Heart left ventricle (tissue), 16 donors: ENCODE results near the gene NFKB2. TPM values are rescaled to one million over a fixed set of nuclear protein-coding genes. Genes with fewer than 3 reads are reported as not detected.
A peak's percentile ranks its signal among the peaks of the same experiment; 100 is the strongest.

Source experiments
- ATAC-seq, 4 donors: fragments of 200-7000 bp; cut with Tn5 transposase; one replicate each; pipeline ENCODE4 v1.9.1; 2020 to 2022; ENCODE audit warnings: moderate library complexity in 4 of 4, mild to moderate bottlenecking in 3 of 4, moderate number of reproducible peaks in 1 of 4
- DNase-seq, 5 donors: peaks; one replicate each; pipeline ENCODE4 v3.0.0-alpha.2; 2020
- H3K27ac ChIP-seq, 12 donors: fragments of 200-600 bp; sonication (generic) in 4 of 12; one replicate each; pipeline versions ENCODE4 v1.5.0 to v1.8.0; 2016 to 2022; ENCODE audit warnings: mild to moderate bottlenecking in 2 of 12
- H3K27me3 ChIP-seq, 9 donors: fragments of 200-600 bp; sonication (generic) in 2 of 9; one replicate each; pipeline versions ENCODE4 v1.5.1 to v1.8.0; 2016 to 2022; ENCODE audit warnings: mild to moderate bottlenecking in 3 of 9
- H3K36me3 ChIP-seq, 9 donors: fragments of 200-600 bp; sonication (generic) in 2 of 9; one replicate each; pipeline versions ENCODE4 v1.5.0 to v1.8.0; 2018 to 2022; ENCODE audit warnings: mild to moderate bottlenecking in 2 of 9
- H3K4me1 ChIP-seq, 12 donors: fragments of 200-600 bp; sonication (generic) in 4 of 12; one replicate each; pipeline versions ENCODE4 v1.5.0 to v1.8.0; 2016 to 2022; ENCODE audit warnings: mild to moderate bottlenecking in 3 of 12
- H3K4me3 ChIP-seq, 12 donors: fragments of 200-600 bp; sonication (generic) in 4 of 12; one replicate each; pipeline versions ENCODE4 v1.5.0 to v1.8.0; 2017 to 2022; ENCODE audit warnings: mild to moderate bottlenecking in 9 of 12, moderate library complexity in 4 of 12
- H3K9me3 ChIP-seq, 12 donors: fragments of 200-600 bp; sonication (generic) in 4 of 12; one replicate each; pipeline versions ENCODE4 v1.5.0 to v1.8.0; 2016 to 2022; ENCODE audit warnings: mild to moderate bottlenecking in 1 of 12
- CTCF ChIP-seq, 12 donors: fragments of 200-600 bp; sonication (generic) in 4 of 12; IDR thresholded peaks; one replicate each; pipeline versions ENCODE4 v1.5.0 to v1.8.0; 2018 to 2022; ENCODE audit warnings: antibody characterized with exemption in 12 of 12, mild to moderate bottlenecking in 5 of 12
- POLR2A ChIP-seq, 2 donors: fragments of 450-650 bp; IDR thresholded peaks; one replicate each; pipeline ENCODE4 v1.6.1; 2017; ENCODE audit warnings: antibody characterized with exemption in 2 of 2, mild to moderate bottlenecking in 2 of 2, moderate library complexity in 2 of 2
- WGBS, 4 donors: extraction: QIAGEN DNeasy Blood & Tissue Kit in 2 of 4; methylation state at CpG; one replicate each; pipeline versions ENCODE4 v1.1.5 to v1.1.7; 2013 to 2018; 5-methylcytosine and 5-hydroxymethylcytosine counted together
- intact Hi-C, 10 donors: fragments of 100-400 bp; cut with DNase I; formaldehyde crosslinking; loops; one replicate each; pipeline versions ENCODE4 v1.11.1 to v1.14.2; 2022
- polyA plus RNA-seq, 2 donors: library from polyadenylated mRNA; stranded (reverse); fragments of 200-250 nt; gene quantifications; one replicate each; pipeline ENCODE4 v1.2.3, GENCODE V29; 2013
- total RNA-seq, 9 donors: library from RNA; depleted of rRNA in 2 of 9; stranded (reverse); fragments of >200 nt in 2 of 9; fragmentation: NEBNext Ultra II Directional in 3 of 9; extraction: Animal tissue kit (Norgen Biotek cat#: 25700) in 3 of 9; gene quantifications; one replicate each; pipeline versions ENCODE4 v1.1.0 to v1.2.4, GENCODE V29; 2016 to 2023
- donor health status: ischemic (EF 13 %, LVEDD 7.1; RV severe dilation, severe dysfunction).
- donor health status: healthy with polysubstance abuse.
- donor health status: DM: no; HTN: yes; CAD: no.
- donor health status: DM: no; HTN: no; CAD: no.
- donor health status: ischemic (EF 25% LVEDD 6.9; RV normal size, moderate dysfunction).
- donor health status: ischemic (EF 25% LVEDD 5.7; RV mildly dilated, moderate dysfunction).
- donor health status: healthy.
- donor health status: DM: yes; HTN: yes; CAD: no.
- donor health status: ischemic (EF 35%, LVEDD 5.7; RV mildly dilated, moderate dysfunction).
- donor health status: nonischemic (EF 11% LVEDD 7.7; RV severe dilation, severe dysfunction).
- donor health status: DM: yes; HTN: yes; CAD: no.
- donor health status: PGD.
- donor health status: ischemic (EF 29% LVEDD 5.4; RV normal size, mild dysfunction).
- donor health status: nonischemic (EF 23%, LVEDD 6.1; RV moderate dilation, normal function).

The NFKB2 gene
- total and polyA plus RNA-seq, 11 donors = 9.6 to 50.4 (median 17.2) TPM

DNA sequence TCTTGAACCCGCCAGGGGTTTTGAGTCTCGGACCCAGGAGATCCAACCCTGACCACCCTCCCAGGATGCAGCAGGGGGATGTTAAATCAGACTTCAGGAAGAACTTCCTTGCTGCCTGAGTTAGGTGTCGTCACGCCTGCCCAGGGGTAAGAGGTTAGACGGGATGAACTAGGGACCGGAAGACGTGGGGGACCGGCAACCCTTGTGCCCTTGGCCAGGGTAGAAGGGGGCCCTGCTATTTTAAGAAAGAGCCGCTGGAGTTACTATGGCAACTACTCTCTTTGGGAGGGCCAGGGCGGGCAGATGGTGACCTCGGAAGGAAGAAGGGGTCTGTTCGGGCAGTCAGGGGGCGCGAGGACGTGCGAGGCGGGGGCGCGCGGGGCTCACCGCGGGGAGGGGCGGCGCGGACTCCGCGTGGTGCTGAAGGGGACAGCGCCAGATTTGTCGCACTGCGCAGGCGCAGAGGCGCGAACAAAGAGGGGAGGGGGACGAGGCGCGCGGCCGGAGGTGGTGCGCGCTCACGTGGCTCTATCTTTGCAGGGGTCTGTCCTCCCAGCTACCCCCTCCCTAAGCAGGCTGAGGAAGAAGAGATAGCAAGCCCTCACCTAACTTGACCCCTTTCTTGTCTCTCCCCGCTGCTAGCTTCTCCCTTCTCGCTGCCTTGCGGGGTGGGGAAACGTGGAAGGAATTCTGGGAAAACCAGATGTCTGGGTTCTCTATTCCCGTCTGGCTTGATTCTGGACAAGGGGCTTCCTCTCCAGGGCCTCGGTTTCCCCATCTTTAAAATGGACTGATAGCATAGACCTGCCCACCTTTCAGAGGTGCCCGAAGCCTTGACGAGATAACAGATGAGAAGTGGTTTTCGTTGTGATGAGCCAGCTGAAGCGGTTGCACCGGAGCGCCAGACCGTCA lies 24.0 kb downstream of the NFKB2 start:
- DNase-seq = peak in 4 of 5 donors; percentile 34 to 64 (median 61)
- intact Hi-C loops = loop anchor here in 4 of 10 donors (2.0 to 10.0 kb wide), 5 partner anchors 25 to 255 kb away; partner anchors contain the start of gene NFKB2 (in 3 of the 4)
- TF ChIP-seq CTCF (IDR thresholded peaks at IDR 0.05) (no peak), POLR2A (IDR thresholded peaks at IDR 0.05) (no peak)
- Histone ChIP-seq H3K36me3 (peaks cover 0 to 17% (median 13%) of the 10 kb centered on the region in 9 donors), H3K4me3 (peak overlapping the region; percentile 13 to 99 (median 88)), H3K4me1 (peaks cover 6 to 45% (median 28%) of the 10 kb centered on the region in 12 donors), H3K27ac (peak overlapping the region in 6 of 12 donors; percentile 88 to 96 (median 90)), H3K9me3 (no peaks in the 10 kb centered on the region), H3K27me3 (peaks cover 7 to 41% (median 22%) of the 10 kb centered on the region in 9 donors)
- peak in 1 of 4 donors; percentile 20 for ATAC-seq
- WGBS, 4 donors = 1 to 2% (median 1%) methylated on average over 53 to 54 of the region's 54 CpGs

- TF ChIP-seq POLR2A (IDR thresholded peaks at IDR 0.05) (no peak), CTCF (IDR thresholded peaks at IDR 0.05) (peak in 1 of 12 donors; percentile 2)
- intact Hi-C loops = loop anchor here in 4 of 10 donors (2.0 to 5.0 kb wide), 4 partner anchors 25 to 59 kb away; partner anchors contain the start of gene NFKB2 (in 3 of the 4)
Observed at GRCh38 chr10:102420181-102420713, 24.7 kb downstream of the NFKB2 start.

GRCh38 chr10:102420714-102421506 lies 25.4 kb downstream of the NFKB2 start, which contains the start of gene FBXL15:
FBXL15 (plus strand) TSS chr10:102420836; CDS start chr10:102421130, 294 bp downstream.
- H3K27ac ChIP-seq = peak within 1 kb of the TSS; percentile 61 to 96 (median 90)
- 0% methylated on average over 41 to 66 of the region's 66 CpGs for WGBS, 4 donors
- TF ChIP-seq CTCF (IDR thresholded peaks at IDR 0.05) (peak in 1 of 12 donors; percentile 5), POLR2A (IDR thresholded peaks at IDR 0.05) (peak in 1 of 2 donors; percentile 41)
- peaks cover 6 to 45% (median 28%) of the 10 kb centered on the region in 12 donors for H3K4me1 ChIP-seq
- peaks cover 0 to 22% (median 13%) of the 10 kb centered on the region in 9 donors for H3K36me3 ChIP-seq
- H3K27me3 ChIP-seq = peaks cover under 1 to 27% (median 9%) of the 10 kb centered on the region in 9 donors
- H3K9me3 ChIP-seq = no peaks in the 10 kb centered on the region
- ATAC-seq = peak; percentile 87 to 94 (median 90)
- intact Hi-C loops = loop anchor here in 4 of 10 donors (2.0 to 5.0 kb wide), 4 partner anchors 26 to 58 kb away; partner anchors contain the start of gene NFKB2 (in 3 of the 4)
- peak; percentile 96 to 99 (median 97) for DNase-seq
- peak within 1 kb of the TSS; percentile 52 to 99 (median 88) for H3K4me3 ChIP-seq

More at GRCh38 chr10:102420181-102420713, 24.7 kb downstream of the NFKB2 start:
- H3K4me3 ChIP-seq = peak overlapping the region; percentile 52 to 99 (median 88)
- H3K27me3 ChIP-seq = peaks cover 4 to 33% (median 16%) of the 10 kb centered on the region in 9 donors
- H3K9me3 ChIP-seq = no peaks in the 10 kb centered on the region
- H3K4me1 ChIP-seq = peaks cover 6 to 45% (median 28%) of the 10 kb centered on the region in 12 donors
- ATAC-seq = no peak
- DNase-seq = no peak
- peaks cover 0 to 21% (median 13%) of the 10 kb centered on the region in 9 donors for H3K36me3 ChIP-seq
- 1 to 3% (median 2%) methylated on average over 21 of the region's 21 CpGs for WGBS, 4 donors
- peak overlapping the region; percentile 61 to 96 (median 90) for H3K27ac ChIP-seq
